ENCODE results near the gene FBXW2.

Gene FBXW2

DNA sequence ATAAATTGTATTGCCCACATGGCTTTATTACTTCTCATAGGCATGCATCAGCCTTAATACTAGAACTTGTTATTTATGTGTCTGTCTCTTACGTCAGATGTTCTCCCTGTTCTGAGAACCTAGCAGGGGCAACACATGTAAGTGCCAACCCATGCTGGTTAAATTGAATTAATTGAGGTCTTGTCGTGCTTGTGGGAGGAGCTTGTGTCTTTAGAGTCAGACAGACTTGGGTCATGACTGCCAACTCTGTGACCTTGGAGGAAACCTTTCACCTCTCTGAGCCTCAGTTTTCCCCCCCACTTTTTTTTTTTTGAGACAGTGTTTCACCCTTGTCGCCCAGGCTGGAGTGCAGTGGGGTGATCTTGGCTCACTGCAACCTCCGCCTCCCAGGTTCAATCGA, 76.7 kb downstream of the FBXW2 start:
- DNase-seq (ENCODE audit: extremely low read depth in 1 of 2, low read depth in 1 of 2), result no peak

DNA sequence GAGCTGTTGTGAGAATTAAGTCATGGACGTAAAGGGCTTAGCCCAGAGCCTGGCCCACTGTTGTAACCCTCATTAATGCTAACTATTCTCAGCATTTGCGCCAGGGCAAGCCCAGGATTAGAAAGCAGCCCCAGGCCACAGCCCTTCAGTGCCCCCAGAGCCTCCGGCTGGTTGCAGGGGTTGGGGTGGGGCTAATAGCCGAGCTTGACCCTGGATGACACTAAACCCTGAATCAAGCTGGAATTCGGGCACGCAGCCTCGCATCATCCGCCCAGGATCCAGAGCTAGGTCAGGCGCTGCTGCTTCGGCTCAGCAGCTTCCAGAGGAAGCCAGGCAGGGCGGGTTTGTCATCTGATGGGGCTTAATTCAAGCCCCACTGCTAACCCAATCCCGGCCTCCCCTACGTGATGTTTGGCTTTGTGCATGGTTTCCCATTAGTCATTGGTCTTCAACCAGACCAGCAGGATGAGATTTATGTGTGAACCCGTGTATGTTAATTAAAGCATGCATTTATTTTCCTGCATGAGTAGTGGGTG, 77.8 kb downstream of the FBXW2 start:
- no peak for DNase-seq (ENCODE audit: extremely low read depth in 1 of 2, low read depth in 1 of 2)

DNA sequence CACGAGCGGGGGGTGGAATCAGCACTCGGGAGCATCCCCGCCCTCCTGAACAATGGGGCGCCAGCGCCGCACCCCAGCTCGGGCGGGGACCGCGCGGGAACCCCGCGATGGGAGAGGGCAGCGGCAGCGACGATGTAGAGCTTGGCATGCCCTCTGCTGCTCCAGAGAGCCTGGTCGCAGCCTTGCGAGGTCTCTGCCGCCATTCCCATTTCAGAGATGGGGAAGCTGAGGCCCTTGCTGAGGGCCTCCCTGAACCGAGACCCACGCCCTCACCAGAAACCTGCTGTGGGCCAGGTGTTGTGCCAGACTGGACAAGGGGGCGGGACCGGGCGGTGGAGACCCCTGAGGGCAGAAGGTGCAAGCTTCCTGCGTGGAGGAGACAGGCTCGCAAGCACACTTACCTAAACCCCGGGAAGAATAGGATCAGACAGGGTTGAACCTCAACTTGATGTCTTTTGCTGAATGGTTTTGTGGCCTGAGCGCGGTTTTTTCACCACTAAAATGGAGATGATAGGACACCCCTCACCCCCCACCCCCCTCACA, 78.3 kb downstream of the FBXW2 start:
- DNase-seq (ENCODE audit: extremely low read depth in 1 of 2, low read depth in 1 of 2), result no peak

DNA sequence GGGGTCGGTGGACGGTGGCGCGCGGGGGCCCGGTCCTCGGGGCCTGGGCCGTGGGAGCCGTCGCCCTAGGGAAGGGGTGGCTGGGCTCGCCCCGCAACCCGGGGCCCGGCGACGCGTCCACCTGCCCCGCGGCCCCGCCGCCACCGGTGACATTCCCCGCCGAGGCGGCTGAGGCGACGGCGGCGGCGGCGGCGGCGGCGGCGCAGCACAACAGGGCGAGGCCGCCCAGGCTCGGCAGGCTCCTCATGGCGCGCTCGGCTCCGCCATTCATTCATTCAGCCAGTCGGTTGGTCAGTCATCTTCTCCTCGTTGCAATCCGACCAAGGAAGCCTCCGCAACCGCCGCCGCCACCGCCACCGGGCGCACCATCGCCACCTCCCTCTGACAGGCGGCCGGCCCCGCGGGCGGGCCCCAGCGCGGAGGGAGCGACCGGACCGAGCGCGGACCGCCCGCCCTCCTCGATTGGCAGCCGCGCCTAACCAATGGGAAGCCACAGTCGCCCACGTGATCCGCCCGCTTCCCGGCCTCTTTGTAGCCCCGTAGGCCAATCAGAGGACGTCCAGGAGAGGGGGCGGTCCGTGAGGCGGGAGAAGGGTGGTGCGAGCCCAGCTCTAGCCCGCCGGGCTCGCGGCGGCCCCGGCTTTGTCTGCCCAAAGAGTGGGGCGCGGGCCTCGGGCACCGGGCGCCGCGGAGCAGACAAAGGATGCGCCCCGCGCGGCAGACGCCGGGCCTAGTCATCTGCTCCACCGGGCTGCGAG, 78.9 kb downstream of the FBXW2 start, which contains the start of gene MEGF9:
TSS of gene MEGF9 (minus strand) at position 383 of the 758 bp plus-strand sequence. CDS start at position 271, 112 bp downstream.
- peak; percentile 91 to 93 for DNase-seq (ENCODE audit: extremely low read depth in 1 of 2, low read depth in 1 of 2)

DNA sequence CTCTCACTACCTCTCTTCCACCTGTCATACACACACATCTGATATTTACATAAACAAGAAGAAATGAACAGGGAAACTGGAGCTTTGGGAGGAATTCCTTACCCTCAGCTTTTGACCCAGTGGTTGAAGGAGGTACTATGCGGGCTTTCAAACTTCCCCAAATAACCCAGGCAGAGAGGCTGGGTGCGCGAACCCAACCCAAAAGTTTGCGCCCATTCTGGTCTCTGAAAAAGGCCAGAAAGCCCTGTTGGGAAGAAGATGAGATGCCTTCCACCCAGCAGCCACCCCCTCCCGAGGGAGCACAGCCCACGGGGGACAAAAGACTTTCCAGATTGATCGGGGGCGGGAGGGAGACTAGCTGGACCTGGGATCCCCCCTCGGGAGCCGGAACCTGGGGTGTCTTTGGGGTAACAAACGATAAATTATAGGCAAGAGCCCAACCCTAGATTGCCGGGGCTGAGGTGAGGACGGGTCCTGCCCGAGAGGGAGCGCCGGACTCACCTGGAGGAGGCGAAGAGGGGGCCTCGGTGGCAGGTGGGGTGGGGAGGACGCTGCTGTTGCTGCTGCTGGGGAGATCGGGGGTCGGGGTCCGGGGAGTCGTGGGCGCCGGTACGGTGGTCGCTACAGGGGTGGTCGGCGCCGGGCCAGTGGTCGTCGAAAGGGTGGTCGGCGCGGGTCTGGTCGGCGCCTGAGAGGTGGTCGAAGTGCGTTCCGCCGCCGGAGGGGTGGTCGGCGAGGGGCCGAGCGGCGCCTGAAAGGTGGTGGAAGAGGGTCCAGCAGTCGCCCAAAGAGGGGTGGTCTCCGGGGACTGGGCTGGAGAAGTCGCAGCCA, 79.7 kb downstream of the FBXW2 start:
- no peak for DNase-seq (ENCODE audit: extremely low read depth in 1 of 2, low read depth in 1 of 2)

DNA sequence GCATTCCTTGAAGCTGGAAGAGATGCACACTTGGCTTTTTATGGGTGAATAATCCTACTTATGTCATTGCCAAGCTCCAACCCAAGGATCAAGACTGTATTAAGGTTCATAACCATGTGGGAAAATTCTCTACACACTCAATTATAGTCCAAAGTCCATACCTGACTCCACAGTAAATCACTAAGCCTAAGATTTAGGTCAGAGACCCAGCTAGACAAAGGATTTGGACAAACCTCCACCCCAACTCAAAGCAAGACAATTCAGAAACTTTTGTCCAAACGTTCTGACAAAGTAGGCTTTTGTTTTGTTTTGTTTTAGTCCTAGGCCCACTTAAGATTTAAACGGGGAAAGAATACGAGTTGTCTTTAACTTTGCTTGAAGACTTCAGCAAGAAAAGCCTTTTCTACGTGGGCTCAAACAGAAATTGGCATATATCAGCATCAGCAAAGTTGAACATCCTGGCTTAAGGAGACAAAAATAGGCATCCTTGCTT, 80.6 kb downstream of the FBXW2 start:
- no peak for DNase-seq (ENCODE audit: extremely low read depth in 1 of 2, low read depth in 1 of 2)

DNA sequence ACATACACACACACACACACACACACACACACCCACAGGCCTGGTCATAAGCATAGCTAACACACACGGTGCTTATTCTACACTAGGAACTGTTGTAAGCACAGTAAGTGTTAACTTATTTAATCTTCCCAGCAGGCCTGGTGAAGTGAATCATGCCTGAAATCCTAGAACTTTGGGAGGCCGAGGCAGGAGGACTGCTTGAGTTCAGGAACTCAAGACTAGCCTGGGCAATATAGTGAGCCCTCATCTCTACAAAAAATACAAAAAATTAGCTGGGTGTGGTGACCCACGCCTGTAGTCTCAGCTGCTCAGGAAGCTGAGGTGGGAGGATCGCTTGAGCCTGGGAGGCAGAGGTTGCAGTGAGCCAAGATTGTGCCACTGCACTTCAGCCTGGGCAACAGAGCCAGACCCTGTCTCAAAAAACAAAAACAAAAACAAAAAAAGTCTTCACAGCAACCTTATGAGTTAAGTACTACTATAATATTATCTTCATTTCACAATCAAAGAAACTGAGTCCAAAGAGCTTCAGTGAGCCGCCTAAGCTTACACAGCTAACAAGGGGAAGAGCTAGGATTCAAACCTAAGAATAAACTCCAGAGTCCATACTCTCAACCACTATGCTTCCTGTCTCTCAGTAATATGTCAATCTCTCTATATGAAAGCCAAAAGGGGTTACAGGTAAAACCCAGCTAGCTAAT, 81.2 kb downstream of the FBXW2 start:
- no peak for DNase-seq (ENCODE audit: extremely low read depth in 1 of 2, low read depth in 1 of 2)

DNA sequence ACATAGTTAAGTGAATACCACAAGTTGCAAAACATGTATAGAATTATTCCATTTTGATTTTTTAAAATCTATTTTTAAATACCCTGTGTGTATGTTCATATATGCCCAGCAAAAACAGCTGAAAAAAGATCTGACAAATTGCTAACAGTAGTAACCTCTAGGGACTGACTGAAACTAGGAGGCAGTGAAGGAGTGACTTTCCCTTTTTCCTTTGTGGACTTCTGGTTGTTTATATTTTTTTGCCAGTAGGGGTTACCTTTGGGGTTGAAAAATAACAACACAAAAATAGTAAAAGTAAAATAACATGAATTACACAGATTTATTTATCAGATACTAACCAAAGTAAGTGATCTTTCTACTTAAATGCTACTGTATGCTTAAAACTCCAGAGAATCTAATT, 81.9 kb downstream of the FBXW2 start:
- DNase-seq (ENCODE audit: extremely low read depth in 1 of 2, low read depth in 1 of 2), result no peak

DNA sequence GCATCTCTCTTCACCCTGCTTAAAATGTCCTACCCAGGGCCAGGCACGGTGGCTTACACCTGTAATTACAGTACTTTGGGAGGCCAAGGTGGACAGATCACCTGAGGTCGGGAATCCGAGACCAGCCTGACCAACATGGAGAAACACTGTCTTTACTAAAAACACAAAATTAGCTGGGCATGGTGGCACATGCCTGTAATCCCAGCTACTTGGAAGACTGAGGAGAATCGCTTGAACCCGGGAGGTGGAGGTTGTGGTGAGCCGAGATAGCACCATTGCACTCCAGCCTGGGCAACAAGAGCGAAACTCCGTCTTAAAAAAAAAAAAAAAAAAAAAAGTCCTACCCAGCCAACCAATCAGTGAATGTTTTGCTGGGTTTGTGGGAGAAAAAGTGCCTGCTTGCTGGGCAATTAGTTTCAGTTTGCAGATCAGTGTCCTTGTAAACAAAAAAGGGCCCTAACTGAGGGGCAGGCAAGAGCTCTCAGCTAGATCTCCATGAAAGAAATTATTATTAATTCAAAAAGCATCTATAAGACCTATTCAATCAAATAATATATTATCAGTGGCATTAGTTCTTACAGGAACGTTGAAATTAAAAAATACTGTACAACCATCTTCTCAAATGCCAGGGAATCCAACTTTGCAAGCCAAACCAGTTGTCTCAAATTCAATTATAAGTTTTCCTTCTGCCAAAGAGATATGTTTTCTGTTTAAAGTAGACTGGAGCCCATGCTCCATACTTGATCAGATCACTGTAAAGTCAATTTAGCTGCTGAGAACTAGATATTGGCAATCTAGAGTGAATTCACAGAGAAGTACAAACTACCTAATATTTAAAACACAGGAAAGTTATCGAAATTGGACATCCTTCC, 82.9 kb downstream of the FBXW2 start:
- no peak for DNase-seq (ENCODE audit: extremely low read depth in 1 of 2, low read depth in 1 of 2)

DNA sequence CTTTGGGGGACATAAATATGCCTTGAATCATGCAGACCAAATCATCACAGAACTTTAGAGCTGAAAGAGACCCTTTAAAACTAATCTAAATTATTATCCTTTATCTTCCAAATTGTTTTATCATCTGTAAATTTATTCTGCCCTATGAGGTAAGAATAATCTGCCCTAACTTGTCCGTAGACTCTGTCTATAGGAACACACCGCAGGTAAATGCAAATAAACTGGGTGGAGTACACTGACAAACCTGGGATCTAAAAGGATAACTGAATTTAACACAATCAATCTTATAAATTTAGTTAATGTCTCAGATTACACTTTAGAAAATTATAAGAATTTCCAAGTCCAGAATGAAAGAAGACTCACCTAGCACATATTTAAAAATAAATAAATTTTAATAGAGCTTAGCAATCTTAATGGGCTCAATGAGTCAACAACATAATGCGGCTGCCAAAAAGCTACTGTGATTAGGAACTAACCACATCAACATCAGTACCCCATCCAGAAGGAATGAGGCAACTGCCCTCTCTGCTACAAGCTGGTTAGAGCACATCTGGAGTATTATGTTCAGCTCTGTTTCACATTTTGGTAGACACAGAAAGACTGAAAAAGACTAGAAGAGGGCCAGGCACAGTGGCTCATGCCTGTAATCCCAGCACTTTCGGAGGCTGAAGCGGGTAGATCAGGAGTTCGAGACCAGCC, 84.5 kb downstream of the FBXW2 start:
- no peak for DNase-seq (ENCODE audit: extremely low read depth in 1 of 2, low read depth in 1 of 2)

DNA sequence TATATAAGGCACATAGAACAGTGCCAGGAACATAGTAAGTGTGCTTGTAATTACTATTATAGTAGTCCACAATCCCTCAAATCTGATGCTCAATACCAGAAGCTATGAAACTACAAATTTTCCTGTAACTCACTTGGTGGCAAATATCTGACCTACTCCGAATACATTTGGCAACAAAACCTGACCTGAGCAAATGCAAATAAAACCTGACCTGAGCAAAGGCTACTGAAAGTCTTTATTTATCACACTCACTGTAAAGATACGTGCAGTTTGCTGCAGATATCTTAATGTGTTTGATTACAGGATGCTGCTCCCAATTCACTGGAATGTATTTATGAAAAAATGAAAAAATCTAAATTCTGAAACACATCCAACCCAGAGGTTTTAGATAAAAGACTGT, 86.0 kb downstream of the FBXW2 start:
- DNase-seq (ENCODE audit: extremely low read depth in 1 of 2, low read depth in 1 of 2), result no peak

Data from activated CD8-positive, alpha-beta memory T cell treated with anti-CD3 and anti-CD28 coated beads for 1 hour (primary cell).